NK-92 (cell line): ENCODE results near the gene TRAPPC8.
"Not testable (repeated sequence)": the region's sequence is repeated elsewhere in the genome, so short reads cannot be mapped to it uniquely, and the experiment has no call there.

Experiments used
- DNase-seq: peaks from one replicate; lab custom pipeline; 2025; ENCODE audit not compliant: unreplicated experiment; lab: John Stamatoyannopoulos, UW

TRAPPC8 gene, protein sequence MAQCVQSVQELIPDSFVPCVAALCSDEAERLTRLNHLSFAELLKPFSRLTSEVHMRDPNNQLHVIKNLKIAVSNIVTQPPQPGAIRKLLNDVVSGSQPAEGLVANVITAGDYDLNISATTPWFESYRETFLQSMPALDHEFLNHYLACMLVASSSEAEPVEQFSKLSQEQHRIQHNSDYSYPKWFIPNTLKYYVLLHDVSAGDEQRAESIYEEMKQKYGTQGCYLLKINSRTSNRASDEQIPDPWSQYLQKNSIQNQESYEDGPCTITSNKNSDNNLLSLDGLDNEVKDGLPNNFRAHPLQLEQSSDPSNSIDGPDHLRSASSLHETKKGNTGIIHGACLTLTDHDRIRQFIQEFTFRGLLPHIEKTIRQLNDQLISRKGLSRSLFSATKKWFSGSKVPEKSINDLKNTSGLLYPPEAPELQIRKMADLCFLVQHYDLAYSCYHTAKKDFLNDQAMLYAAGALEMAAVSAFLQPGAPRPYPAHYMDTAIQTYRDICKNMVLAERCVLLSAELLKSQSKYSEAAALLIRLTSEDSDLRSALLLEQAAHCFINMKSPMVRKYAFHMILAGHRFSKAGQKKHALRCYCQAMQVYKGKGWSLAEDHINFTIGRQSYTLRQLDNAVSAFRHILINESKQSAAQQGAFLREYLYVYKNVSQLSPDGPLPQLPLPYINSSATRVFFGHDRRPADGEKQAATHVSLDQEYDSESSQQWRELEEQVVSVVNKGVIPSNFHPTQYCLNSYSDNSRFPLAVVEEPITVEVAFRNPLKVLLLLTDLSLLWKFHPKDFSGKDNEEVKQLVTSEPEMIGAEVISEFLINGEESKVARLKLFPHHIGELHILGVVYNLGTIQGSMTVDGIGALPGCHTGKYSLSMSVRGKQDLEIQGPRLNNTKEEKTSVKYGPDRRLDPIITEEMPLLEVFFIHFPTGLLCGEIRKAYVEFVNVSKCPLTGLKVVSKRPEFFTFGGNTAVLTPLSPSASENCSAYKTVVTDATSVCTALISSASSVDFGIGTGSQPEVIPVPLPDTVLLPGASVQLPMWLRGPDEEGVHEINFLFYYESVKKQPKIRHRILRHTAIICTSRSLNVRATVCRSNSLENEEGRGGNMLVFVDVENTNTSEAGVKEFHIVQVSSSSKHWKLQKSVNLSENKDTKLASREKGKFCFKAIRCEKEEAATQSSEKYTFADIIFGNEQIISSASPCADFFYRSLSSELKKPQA (N-terminal part only)

DNA sequence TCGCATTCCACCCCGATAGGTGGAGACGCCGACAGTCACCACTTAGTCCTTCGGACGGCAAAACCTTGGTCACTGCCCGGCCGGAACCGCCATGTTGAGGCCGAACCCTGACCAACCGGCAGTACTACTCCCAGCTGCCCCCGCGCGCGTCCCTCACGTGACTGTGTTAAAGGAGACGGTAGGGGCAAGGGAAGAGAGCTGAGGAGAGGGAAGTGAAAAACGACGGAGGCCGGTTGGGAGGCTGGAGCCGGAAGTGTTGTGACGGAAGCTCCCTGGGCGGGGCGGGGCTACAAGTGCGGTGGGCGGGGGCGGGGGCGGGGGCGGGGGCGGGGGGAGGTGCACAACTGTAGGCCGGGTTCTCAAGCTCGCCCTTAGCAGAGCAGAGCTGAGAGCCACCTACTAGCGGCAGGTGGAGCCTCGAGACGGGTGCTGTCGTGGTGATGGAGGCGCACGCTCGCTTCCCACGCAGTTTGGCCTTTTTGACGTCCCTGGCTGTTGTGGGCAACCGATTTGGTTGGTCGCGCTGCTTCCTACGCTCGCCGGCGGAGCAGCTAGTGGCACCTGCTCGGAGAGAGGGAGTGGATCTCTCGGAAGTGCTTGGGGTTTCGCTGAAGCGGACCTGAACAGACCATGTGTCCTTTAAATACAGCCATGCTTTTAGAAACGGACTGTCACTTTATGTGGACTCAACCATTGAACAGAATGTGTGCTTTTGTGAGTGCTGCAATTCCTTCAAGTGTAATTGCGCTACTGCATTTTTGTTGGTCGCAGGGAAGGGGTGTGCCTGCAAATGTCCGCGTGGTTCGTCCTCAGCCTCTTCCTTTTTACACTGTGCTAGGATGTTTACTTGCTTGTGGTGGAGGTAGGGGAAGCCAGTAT is at the start of gene TRAPPC8:
Gene TRAPPC8 (minus strand): TSS at position 130 of the 879 bp plus-strand sequence. CDS start 364 bp downstream, outside the sequence.
- peak; percentile 86 for DNase-seq

DNA sequence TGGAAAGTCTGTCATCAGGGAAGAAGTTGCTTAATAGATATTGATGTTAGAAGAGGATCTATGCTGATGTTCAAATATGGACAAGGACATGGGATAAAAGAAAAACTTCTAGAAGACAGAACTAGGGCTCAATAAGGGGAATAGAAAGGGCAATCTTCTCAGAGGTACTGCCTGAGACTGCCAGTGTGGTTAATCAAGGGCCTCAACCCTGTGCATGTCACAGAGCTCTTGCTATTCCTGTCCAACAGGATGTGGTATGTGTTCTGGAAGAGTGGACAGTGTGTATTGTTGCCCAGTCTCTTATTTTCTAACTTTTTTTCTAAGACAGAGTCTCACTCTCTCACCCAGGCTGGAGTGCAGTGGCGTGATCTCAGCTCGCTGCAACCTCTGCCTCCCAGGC is 47.9 kb upstream of the TRAPPC8 start:
- no peak for DNase-seq

DNA sequence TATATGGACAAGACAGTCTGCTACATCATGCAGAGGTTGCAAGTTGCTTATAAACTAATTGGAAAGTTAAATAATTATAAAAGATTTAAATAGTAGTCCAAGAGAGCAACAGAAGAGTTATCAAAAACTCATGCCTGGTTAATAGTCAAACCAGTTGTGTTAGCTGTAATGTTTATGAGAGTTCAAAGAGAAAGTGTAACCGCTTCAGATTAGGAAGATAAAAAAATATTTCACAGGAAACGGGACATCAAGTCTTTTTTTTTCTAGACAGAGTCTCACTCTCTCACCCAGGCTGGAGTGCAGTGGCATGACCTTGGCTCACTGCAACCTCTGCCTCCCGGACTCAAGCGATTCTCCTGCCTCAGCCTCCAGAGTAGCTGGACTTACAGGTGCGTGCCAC is 41.0 kb upstream of the TRAPPC8 start:
- DNase-seq = no peak

DNA sequence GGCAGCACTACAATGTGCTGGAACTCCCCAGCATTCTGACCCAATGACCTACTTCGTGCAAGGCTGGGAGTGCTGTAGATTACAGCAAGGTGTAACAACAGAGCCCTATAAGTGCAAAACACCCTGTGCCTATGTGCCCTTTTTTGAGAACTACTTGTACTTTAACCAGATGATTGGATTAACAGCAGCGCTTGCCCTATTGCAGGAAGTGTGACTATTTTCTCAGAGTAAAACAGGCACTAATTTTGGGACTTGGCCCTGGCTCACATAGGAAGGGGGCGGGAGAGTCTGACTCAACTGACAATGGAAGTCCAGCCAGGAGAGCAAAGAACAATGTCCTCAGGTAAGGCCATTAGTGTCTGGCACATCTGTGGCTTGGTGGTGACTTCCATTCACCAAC is 40.1 kb upstream of the TRAPPC8 start:
- no peak for DNase-seq

DNA sequence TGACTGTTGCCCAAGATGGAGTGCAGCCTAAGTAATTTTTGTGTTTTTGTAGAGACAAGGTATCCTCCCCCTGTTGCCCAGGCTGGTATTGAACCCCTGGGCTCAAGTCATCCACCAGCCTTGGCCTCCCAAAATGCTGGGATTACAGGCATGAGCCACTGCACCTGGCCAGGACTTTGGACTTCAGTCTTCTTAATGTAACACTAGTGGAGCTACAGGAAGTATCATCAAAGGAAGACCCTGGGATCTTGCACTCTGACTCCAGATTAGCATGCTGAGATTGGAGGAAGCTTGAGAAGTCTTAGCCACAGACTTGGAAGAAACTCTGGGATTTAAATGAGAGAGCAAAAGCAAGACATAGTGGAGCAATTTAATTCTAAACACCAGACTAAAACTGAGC is 37.9 kb upstream of the TRAPPC8 start:
- DNase-seq = no peak

DNA sequence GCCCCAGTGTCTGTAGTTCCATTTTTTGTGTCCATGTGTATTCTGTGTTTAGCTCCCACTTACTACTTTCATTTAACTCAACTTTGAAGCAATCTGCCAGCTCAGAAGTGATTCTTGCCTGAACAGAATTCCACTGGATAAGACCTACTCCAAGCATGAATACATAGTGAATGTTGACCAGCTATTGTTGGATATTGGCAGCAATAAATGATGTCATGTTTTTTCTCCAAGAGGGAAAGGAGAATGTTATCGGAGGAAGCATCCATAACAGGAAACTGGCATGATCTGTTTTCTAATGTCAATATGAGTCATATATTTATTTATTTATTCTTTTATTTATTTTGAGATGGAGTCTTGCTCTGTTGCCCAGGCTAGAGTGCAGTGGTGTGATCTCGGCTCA is 36.8 kb upstream of the TRAPPC8 start:
- DNase-seq = no peak

DNA sequence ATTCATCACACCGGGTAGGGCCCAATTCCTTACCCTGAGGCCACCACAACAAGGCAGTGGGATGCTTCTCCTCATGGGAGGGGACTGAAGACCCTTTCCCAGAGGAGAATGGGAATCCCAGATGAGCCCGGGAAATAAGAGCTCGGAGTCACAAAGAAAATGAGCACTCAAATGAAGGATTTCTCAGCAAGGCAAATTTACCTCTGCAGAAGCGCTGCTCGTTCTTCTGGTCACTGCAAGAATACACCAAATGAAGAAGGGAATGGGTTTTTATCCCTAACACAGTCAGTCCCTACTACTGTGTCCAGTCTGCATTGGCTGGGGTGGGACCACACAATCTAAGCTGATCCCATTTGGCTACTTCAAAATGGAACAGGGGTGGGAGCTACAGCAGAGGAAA is 35.7 kb upstream of the TRAPPC8 start:
- no peak for DNase-seq

DNA sequence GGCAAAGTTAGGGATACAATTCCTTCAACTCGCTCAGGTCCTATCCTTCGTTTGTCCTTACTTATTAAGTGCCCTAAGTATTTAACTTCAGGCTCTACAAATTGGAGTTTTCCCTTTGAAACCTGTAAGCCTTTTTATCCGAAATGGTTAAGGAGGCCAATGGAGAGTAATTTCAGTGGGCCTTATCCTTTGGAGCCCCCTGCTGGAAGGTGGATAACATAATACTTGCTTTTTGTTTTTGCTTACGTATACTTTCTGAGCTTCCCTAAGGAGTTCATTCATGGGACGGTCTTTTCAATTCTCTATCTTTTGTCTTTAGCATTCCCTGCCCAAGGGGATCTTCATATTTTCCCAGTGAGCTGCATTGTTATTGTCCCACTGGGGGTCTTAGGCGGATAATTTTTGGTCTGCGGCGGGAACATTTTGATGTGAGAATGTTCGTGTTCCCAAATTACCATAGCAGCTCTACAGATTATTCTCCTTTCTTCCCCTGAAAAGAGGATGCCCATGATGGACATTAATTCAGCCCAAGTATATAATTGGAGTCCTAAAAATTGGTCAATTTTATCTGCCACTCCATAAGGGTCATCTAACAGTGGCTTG is 34.4 kb upstream of the TRAPPC8 start:
- no peak for DNase-seq

DNA sequence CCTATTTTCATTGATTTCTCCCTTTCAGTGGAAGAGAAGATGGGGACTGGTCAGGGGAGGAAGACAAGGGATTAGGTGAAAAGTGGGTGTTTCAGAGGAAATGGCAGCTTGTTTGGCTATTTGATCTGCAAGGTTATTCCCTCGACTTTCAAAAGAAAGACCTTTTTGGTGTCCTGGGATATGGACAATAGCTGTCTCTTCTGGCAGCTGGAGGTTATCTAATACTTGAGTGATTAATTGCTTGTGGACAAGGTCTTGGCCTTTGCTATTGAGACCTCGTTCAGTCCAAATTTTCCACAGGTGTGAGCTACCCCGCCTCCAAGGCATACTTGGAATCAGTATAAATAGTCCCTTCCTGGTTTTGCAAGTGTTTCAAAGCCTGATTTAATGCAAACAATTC is 33.3 kb upstream of the TRAPPC8 start:
- DNase-seq = no peak

DNA sequence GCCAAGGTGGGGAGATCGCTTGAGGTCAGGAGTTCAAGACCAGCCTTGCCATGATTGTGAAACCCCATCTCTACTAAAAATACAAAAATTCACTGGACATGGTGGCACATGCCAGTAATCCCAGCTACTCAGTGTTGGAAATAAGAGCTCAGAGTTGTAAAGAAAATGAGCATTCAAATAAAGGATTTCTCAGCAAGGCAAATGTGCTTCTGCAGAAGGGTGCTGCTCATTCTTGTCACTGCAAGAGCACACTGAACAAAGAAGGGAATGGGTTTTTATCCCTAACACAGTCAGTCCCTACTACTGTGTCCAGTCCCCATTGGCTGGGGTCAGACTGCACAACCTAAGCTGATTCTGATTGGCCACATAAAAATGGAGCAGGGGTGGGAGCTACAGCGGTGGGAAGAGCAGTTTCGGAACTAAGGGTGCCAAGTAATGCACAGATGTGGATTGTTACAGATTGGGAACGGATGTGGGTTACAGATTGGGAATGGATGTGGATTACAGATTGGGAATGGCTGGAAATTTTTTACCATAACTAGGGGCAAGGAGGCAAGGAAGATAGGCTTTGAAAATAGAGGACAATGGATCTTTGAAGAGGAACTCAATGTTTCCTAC is 31.1 kb upstream of the TRAPPC8 start:
- no peak for DNase-seq

DNA sequence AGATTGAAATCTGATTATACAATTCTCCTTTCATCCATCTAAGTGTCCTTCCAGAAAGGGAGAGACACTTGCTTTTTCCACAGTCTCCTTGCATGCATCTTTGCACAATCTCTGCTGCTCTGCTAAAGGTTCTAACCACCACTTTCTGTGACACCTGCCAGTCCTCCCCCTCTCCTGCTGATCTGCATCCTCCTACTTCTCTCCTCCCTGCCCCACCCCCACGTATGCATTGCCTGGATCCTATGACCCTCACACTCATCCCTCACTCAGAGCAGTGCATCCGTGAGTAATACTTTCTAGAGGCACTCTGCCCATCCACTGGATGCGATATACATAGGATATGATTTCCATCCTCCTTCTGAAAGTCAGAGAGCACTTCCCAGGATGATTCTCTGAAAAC is 27.7 kb upstream of the TRAPPC8 start:
- no peak for DNase-seq

DNA sequence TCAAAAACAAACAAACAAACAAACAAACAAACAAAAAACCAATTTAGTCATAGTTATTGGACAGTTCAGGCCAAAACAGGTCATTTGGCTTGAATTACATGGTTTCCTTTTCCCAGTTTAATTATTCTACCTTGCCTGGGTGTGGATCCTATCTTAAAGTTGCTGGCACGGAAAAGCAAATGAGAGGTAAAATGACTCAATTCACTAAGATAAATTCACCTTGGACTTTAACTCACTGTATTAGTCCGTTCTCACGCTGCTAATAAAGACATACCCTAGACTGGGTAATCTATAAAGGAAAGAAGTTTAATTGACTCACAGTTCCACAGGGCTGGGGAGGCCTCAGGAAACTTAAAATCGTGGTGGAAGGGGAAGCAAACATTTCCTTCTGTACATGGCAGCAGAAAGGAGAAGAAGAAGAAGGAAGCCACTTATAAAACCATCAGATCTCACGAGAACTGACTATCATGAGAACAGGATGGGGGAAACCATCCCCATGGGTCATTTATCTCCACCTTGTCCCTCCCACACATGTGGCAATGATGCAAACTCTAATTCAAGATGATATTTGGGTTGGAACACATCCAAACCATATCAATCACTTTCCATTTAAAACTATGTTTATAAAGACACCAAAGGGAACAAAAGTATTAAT is 22.5 kb upstream of the TRAPPC8 start:
- no peak for DNase-seq

DNA sequence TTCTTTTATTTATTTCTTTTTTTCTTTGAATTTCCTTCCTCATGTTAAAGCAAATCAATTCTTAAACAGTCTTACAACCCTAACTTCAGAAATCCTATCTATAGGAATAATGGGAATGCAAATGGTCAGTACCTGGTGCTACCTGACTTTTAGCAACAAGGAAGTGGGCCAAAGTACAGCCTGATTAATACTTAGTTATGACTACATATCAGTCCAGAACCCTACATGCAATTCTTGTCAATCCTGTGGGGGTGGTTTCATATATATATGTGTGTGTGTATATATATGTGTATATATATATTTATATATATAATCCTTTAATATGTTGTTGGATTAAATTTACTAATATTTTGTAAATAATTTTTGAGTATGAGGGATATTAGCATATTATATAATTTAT is 14.8 kb upstream of the TRAPPC8 start:
- DNase-seq = no peak

DNA sequence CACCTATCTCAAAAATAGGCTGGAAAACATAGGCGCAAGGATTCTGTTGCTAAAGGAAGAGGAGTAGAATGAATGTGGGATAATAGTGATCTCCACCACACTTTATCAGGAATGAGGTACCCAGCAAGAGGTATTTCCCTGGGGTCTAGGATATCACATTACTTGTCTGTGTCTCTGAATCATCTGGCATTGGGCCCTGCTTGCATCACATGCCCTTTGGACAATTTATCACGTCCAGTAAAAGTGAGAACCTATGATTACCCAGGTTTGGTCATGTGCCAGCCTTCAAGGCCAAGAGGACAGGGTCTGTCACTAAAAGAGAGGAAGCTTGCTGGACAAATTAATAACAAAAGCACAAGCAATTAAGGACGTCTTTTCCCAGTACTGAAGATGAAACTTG is 11.4 kb upstream of the TRAPPC8 start:
- no peak for DNase-seq

DNA sequence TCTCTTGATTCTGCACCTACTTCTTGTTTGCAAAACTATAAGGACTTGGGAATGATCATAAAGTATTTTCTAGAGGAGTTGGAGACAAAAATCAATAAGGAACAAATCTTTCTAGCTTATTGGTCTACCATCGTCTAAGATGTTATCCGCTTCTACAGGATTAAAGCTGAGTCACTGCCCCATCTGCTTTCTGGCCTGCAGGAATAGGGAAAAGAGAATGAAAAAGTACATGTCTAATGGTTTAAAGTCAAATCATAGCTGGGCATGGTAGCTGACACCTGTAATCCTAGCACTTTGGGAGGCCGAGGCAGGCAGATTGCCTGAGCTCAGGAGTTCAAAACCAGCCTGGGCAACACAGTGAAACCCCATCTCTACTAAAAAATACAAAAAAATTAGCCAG is 10.8 kb upstream of the TRAPPC8 start:
- DNase-seq = not testable (repeated sequence)

DNA sequence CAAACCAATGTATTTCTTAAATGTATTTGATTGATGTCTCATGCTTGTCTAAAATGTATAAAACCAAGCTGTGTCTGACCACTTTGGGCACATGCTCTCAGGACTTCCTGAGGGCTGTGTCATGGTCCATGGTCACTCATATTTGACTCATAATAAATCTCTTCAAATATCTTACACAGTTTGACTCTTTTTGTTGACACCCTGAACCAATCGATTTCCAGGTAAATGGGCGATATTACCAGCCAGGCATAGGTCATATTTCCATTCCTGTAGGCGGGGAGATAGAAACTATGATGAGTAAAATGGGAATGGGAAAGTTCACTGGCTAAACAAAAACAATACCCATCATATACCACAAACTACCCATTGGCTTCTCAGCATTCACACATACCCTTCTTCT is 9.3 kb upstream of the TRAPPC8 start:
- DNase-seq = no peak

DNA sequence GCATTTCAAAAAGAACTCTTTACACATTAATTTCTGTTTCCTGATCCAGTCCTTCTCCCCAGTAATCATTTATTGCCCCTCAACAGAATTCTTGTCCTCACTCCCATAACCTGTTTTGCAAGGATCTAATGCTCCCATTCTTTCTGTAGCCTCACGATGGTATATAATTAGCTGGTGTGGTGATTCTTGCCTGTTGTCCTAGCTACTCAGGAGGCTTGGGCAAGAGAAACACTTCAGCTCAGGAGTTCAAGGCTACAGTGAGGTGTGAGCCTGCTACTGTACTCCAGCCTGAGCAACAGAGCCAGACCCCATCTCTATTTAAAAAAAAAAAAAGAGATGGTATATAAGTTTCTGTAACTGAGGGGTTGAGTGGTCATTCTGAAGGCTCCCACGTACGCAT is 7.7 kb upstream of the TRAPPC8 start:
- DNase-seq = no peak

DNA sequence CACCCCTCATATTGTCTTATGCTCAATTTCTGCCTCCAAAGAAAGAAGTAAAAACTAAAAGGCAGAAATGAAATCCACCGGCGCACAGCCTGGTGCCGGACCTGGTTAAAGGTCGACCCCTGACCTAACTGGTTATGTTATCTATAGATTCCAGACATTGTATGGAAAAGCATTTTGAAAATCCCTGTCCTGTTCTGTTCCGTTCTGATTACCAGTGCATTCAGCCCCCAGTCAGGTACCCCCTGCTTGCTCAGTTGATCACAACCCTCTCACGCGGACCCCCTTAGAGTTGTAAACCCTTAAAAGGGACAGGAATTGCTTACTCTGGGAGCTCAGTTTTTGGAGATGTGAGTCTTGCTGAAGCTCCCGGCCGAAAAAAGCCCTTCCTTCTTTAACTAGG is 5.4 kb upstream of the TRAPPC8 start:
- not testable (repeated sequence) for DNase-seq
